GM19438 (cell line): ENCODE data around the gene PAX8.
A peak's percentile ranks its signal among the peaks of the same experiment; 100 is the strongest.

Experiments used
- ATAC-seq: cut with Tn5 transposase; IDR thresholded peaks from one replicate; pipeline ENCODE4 v1.9.1; 2021; ENCODE audit warnings: low read depth; ENCODE audit not compliant: unreplicated experiment

The PAX8 gene

DNA sequence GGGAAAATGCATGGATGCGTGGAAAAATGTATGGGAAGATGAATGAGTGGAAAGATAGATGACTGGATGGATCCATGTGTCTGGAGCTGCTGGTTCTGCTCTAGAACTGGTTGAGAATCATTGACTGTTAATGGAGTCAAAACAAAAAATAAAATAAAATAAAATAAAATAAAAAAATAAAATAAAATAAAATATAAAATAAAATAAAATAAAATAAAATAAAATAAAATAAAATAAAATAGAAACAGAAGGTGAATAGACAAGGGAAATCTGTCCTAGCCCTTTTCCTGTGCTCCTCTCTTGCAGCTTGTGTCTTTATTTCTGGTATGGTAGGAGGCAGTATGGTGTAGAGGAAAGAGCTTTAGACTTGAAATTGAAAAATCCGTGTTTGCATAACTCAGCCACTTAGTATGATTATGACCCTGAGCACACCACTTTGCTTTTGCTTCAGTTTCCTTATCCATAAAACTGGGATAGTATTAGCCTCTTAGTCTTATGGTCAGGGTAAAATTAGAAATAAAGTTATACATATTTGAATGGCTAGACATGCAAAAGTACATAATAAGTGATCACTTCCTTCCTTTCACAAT is 54.0 kb downstream of the PAX8 start:
- ATAC-seq = no peak

DNA sequence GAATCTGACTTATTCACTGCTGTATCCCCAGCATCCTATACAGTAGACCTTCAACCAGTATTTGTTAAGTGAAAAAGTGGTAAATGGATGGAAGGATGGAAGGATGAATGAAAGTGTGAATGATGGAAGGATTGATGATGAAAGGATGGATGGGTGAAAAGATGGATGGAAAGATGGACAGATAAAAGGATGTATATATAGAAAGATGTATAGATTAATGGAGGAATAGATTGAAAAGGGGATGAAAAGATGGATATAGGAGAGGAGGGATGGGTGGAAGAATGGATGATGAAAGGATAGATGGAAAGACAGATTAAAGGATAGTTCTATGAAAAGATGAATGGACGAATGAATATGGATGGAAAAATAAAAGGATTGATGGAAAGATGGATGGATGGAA is 54.9 kb downstream of the PAX8 start:
- no peak for ATAC-seq

DNA sequence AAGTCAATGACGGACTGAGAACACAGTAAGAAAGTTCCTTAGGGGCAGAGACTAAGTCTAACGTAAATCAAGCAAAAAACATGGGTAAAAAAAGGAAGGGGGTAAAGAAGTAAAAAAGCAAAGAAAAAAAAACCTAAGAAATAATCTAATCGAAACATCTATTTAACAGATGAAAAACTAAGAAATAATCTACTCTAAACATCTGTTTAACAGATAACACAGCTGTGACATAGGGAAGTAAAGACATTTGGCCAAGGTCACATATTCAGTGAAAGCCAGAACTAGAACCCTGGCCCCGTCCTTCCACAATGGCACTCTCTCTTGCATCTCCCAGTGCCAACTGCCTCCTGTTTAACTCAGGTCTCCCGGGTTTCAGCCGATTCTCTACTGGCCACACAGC is 56.9 kb downstream of the PAX8 start:
- no peak for ATAC-seq

DNA sequence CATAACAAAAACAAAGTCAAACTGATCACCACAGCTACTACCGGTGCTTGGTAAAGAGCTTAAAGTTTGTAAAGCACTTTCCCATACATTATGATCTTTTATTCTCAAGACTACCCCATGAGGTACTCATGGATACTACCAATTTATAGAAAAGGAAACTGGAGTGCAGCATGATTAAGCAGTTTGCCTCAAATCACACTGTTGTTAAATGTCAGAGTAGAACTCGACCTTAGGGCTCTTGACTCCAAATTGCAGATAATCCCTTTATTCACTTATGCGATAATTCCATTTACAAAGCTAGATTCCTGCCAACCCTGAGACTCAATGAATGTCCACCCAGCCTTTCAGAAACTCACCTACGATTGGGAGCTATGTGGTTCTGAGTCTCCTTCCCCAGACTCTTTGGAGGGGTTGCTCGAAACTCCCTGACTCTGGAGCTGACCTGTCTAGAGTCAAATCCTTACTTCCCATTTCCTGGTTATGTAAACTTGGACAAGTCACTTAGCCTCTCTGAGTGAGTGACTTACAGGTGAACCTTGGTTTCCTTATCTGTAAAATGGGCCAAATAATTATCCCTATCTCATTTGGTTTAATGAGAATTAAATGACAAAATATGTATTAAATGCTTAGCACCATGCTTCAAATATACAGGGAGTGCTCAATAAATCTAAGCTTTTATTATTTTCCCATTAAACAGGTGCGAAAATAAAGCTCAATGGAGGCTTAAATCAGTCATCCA is 57.6 kb downstream of the PAX8 start:
- ATAC-seq = no peak

DNA sequence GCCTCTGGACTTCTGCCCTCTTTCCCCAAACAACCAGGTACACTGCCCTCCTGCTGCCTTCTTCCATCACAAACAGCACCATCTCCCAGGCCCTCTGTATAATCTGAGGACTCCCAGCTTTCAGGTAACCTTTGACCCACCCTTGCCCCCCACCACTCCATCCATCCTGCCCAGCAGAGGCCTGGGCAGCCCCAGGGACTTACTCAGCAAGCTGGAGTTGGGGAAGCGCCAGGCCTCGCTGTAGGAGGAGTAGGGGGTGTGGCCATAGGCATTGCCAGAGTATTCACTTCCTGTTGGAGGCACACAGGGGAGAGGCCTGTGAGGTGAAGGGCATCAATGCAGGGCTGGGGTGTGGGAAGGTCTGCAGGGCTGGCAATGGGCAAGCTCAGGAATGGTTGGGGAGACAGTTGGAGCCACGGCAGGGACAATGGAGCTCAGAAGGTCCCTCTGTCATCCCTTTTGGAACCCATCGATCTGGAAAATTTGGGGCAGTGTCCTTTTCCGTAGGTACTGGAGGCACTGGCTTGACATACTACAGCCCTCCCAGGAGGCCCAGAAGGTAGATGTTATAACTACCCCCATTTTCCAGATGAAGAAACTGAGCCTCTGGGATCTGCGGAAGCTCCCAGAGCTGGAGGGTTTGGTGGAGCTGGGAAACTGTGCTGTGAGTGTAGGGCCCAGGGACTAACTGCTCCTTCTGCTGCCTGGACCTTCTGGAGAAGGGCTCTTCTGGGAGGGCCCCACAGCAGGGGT is 58.7 kb downstream of the PAX8 start:
- ATAC-seq = no peak

DNA sequence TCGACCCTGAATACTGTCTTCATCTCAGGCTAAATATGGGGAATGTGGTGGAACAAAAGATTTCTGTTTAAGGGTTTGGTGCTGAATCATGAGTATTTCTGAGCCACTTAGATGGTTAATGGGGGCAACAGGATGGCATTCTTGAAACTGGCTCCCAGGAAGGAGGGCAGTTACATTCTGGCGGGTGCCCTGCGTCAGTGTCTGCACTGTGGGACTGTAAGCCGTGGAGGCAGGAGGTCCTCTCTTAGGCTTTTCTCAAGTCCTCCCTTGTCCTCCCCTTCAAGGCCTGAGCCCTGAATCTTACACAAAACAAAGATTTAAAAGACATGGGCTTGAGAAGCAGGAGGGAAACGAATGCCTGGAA is 59.2 kb downstream of the PAX8 start:
- ATAC-seq = no peak

DNA sequence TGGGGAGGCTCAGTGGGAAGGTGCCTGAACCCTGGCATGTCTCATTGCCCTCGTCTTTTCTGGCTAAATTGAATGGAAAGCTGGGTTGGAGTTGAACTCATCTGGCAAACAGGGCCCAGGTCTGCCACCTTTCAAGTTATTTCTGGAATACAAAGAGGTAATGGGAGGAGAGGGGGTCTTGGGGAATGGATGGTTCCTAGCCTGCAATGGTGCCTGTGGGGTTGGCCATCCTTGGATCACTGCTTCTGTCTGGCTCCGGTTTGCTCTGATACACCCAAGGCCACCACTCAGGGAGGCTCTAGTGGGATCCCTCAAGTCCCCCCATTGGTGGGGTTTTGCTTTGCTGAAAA is 59.7 kb downstream of the PAX8 start:
- no peak for ATAC-seq

DNA sequence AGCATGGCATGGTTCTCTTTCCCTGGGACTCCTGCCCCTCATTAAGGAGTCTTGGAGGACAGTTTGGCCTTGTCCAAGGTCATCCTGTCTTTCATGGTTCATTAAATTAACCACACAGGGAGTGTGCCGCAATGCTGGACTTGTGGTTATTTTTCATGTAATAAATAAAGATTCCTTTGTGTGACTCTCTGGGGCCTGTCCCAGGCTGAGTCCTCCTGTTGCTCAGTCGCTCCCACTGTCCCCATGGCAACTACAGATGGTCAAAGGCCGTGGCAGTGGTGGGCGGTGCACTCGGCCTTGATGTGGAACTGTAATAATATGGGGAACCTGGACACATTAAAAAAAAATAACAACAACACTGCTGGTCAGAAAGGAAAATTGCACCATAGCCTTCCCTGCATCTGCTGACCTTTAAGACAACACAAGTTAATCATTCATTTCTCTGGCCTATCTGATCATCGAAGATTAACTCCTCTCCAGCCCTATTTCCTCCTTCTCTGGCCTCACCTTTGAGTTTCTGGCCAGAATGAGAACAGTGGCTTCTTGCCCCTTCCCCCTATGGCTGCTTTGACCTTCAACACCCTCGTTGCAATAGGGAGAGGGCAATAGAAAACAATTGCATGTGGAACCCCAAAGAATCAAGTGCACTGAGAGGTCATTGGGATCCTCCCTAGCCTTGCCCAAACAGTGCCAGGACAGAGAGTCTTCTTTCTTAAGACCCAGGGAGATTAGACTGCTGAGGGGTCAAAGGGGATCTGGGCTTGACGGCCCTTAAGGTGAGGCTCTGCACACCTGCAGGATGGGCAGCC is 60.2 kb downstream of the PAX8 start:
- ATAC-seq = peak; percentile 45

DNA sequence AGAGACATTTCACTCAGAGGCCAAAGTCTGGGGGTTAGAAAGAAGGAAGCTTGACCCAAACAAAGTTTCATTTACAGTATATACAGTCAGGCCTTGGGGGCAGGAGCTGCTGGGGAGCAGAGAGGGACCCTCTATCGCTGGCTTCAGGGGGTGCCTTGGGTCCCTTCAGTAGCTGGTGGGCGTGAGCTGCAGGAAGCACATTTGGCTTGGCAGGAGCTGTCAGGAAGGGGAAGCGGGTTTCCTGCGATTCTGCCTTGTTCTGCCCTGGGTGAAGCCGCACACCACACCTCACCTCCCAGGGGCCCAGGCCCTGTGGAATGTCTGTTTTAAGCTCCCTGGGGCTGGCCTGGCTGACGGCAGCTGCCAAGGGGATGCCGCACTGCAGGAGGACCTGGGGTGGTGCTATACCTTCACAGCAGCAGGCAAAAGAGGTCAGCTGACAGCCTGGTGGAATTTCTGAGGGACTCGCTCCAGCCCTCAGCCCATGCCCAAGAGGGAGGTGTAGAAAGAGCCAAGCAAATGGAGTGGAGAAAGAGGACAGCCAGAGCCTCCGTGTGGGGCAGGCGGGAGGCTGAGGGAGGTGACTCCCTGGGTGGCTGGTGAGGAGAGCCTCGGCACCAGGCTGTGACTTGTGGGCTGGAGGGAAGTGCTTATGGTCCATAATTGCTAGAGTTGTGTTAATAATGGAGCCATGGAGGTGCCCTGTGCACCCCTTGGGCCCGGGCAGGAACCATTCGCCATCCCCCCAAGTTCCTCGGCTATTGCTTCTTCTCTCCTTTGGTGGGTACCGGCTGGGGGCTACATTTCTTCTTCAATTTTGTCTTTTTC is 61.1 kb downstream of the PAX8 start:
- no peak for ATAC-seq

DNA sequence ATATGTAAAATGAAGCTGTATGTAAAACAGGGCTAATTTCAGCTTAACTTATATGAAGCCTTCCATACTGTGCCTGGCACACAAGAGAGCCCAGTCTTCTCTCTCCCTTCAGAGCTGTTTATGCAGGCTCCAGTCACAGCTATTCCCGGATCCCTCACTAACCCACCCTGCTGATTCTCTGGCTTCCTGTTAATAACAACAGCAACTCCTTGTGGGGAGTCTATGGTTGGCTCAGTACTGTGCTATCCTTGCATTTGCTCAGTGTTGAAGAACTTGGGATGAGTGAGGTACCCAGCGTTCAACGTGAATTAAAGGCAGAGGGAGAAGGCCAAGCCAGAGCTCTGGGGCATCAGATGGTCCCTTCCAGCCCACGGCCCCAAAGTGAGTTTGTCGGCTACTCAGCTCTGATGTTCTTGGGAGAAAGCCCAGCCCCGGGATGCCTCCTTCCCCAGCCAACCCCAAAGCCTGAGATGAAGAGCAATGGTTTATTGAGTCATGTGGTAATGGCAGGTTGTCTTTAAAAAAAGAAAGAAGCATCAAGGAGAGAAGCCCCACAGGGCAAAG is 61.7 kb downstream of the PAX8 start:
- ATAC-seq = no peak

DNA sequence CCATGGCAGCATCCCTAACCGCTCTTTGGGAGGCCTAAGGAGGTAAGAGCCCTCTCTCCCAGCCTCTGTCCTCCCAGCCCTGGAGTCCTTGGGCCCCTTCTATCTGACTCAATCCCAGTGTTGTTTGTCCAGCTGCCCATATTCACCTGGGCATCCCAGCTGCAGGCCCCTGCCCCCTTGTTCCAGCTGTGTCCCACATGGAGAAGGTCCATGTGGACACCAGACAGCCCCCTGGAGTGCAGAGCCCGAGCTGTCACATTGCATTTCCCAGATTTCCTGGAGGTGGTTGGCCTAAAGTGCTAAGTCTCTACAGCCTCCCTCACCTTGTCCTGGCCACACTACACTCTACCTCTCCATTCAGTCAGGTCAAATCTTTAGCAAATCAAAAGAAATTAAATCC is 62.4 kb downstream of the PAX8 start:
- no peak for ATAC-seq

DNA sequence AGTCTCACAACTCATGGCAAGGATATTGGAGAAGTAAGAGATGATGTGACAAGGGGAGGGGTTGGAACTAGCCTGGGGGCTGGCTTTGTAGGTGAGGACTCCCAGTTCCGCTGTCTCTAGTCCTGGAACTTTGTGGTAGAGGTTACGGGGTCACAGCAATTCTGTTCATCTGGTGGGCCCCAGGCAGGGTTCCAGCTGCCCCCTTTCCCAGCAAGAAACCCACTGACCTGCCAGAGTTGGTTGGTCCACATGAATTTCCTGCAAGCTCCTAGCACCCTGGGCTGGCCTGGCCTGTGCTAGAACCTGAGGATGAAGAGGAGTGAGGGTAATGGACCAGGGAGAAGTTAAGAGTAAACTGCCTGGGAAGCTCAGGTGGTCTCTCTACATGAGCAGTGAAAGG is 63.7 kb downstream of the PAX8 start:
- ATAC-seq = no peak

DNA sequence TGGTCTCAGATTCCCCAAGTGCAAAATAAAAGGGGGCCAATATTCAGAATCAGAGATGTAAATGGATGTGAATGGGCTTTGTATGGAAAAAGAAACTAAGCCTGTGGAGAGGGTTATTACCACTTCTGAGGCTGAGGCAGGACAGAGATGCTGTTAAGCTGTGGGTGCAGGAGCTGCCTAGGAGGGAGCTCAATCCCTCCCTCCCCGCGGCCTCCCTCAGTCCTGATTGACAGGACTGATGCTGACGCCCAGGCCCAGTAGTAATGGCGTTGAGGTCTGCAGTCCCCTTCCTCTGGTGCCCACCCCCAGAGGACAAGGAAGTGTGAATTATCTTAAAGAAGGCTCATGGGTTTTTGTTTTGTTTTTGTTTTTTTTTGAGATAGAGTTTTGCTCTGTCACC is 64.6 kb downstream of the PAX8 start:
- ATAC-seq = no peak

DNA sequence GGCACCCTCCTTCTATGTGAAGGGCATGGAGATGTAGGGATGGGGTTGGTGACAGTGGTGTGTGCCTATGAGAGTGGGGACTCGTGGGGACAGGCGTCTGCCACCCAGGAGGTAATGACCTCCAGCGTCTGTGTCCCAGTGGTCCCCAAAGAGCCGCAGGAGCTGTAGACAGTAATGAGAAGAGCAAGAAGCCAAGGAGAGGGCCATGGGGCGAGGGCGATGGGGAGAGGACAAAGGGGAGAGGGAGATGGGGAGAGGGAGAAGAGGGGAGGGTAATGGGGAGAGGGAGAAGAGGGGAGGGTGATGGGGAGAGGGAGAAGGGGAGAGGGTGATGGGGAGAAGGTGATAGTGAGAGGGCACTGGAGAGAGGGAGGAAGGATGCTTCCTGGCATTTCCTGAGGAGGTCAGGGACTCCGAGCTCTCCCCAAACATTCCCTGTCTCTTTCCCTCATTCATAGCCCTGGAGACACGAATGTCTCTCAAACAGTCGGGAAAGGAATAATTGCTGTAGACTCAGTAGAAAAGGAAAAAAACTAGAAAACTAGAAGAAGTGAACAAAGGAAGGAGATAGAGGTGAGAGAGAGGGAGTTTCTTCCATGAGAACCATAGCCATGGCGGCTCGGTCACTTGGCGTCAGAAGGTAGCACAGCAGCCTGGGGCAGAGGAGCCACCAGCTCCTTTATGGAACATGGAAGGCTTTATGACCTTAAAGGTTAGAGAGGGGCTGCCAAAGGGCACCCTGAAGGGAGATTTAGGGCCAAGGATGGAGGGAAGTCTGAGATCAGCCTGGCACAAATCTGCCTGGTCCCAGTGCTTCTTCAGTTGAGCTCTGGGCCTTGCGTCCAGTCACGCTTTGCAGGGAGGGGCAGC is 65.4 kb downstream of the PAX8 start:
- no peak for ATAC-seq

DNA sequence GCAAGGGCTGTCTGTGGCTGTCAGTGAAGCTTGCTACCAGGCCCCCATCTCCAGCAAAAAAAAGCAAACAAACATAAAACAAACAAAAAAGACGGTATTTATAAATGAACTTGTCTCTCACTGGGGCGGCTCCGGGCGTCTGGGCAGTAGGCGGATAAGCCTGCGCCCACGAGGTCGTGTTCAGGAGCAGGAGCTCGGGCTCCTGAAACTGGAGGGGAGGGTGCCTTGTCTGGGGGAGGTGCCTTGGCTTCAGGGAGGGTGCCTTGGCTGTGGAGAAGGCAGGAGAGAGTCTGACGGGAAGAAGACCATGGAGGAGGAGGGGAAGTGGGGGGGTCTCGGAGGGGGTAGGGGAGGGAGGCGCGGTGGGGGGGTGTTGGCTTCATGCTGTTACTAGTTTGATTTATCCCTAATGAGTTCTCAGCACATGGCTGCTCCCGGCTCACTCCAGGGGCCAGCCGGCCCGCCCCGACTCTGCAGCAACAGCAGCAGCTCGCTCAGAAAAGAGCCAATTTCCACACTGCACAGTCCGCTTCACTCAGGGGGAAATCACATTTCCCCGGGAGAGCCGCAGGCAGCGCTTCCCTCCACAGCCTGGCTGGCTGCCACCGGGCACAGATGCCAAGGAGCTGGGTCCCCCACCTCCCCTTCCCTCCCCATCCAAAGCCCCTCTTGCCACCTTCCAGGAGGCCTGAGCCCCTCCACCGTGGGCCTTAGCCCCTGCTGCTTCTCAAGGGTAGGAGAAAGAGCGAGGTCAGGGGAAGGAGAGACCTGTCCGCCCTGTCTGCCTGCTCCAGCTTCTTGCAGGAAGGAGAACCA is 66.3 kb downstream of the PAX8 start:
- no peak for ATAC-seq

DNA sequence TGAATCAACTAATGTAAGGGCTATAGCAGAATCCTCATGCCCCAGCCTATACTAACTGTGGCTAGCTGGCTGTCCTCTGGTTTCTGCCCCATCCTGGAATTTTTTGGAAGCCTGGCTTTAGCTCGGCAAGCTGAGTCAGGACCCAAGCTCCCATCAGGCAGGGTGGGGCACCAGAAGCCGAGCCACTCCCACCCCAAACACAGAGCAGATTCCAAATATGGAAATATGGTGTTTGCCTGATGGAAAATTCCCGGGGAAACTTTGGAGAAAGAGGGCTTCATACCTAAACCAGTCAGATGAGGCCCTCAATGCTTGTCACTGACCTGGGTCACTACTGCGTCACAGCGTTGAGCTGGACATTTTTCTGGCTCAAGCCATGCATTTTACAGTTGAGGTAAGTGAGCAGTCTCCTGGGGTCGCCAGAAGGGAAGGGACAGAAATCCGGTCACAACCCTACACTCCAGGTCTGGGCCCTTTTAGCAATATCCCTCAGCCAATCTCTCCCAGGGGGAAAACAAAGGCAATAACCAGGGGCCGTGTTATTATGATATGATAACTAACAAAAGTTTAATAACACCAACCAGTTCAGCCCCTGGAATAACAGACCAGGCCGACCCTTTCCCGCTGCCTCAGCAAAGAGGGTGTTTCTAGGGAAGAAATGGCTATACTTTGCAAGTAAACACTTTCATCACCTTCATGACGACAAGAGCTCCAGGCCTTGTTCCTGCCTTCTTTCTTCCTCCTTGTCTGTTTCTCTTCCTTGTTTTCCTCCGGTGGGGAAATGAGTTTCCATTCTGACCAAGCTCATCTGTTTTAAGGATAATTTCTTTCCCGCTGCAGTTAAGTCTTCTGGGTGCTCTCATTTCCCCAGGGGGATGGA is 67.3 kb downstream of the PAX8 start:
- no peak for ATAC-seq

DNA sequence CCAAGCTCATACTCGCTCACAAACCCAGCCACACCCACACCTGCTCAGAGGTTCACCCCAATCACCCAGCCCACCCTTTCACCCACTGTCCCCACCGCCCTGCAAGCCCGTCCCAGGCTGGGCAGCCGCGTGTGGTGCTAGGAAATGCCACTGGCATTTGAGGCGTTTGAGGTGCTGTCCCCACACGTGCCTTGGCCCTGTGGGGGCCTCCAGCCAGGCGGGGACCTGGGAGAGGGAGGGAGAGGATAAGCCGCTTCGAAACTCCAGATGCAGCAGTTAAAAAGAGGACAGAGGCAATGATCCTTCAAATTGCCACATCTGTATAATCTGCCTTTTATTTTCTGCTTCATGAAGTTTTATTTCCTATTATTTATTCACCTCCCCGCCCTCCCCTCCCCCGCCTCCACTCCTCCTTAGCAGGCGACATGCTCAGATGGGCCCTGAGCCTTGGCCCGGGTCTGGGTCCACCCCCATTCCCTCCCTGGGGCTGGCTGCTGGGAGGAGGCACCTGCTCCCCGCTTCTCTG is 69.0 kb downstream of the PAX8 start:
- ATAC-seq = no peak
